ENCODE data around the gene SULT1C2.

The SULT1C2 gene

GRCh38 chr2:108293850-108294249 lies 5.2 kb downstream of the SULT1C2 start:
- TF ChIP-seq CTCF (IDR thresholded peaks at IDR 0.05; ENCODE audit: extremely low read depth, missing control alignments): no peak
- no peak for DNase-seq (ENCODE audit: low spot score)

GRCh38 chr2:108297436-108298141 lies 8.9 kb downstream of the SULT1C2 start:
- no peak for DNase-seq (ENCODE audit: low spot score)
- no peak for TF ChIP-seq CTCF (IDR thresholded peaks at IDR 0.05; ENCODE audit: extremely low read depth, missing control alignments)

GRCh38 chr2:108301558-108301957 lies 12.9 kb downstream of the SULT1C2 start:
- no peak for TF ChIP-seq CTCF (IDR thresholded peaks at IDR 0.05; ENCODE audit: extremely low read depth, missing control alignments)
- no peak for DNase-seq (ENCODE audit: low spot score)

- peak; percentile 40 for DNase-seq (ENCODE audit: low spot score)
- TF ChIP-seq CTCF (IDR thresholded peaks at IDR 0.05; ENCODE audit: extremely low read depth, missing control alignments): no peak
Observed at GRCh38 chr2:108304975-108305374, 16.3 kb downstream of the SULT1C2 start.

- DNase-seq (ENCODE audit: low spot score): no peak
- no peak for TF ChIP-seq CTCF (IDR thresholded peaks at IDR 0.05; ENCODE audit: extremely low read depth, missing control alignments)
Observed at GRCh38 chr2:108305901-108306300, 17.2 kb downstream of the SULT1C2 start.

GRCh38 chr2:108309903-108310302 lies 21.2 kb downstream of the SULT1C2 start:
- TF ChIP-seq CTCF (IDR thresholded peaks at IDR 0.05; ENCODE audit: extremely low read depth, missing control alignments): no peak
- no peak for DNase-seq (ENCODE audit: low spot score)

GRCh38 chr2:108314586-108315296 lies 26.0 kb downstream of the SULT1C2 start:
- DNase-seq (ENCODE audit: low spot score): no peak
- no peak for TF ChIP-seq CTCF (IDR thresholded peaks at IDR 0.05; ENCODE audit: extremely low read depth, missing control alignments)

All from GM20000 (cell line).